ENCODE measurements around the gene STX1B.

Gene STX1B

GRCh38 chr16:30976486-30976885, 34.0 kb downstream of the STX1B start:
- Histone ChIP-seq H3K4me1 (ENCODE audit: control insufficient read depth, insufficient read depth, low read length, unreplicated experiment) (no peaks in the 10 kb centered on the region), H2AFZ (ENCODE audit: low read length, unreplicated experiment) (no peak overlapping the region), H3K36me3 (ENCODE audit: insufficient read depth, low read length) (peaks cover 12% of the 10 kb centered on the region; the same call in 1 of the 2 replicates), H3K27ac (ENCODE audit: low read depth, low read length) (no peak overlapping the region), H3K27me3 (ENCODE audit: insufficient read depth, low read length) (no peaks in the 10 kb centered on the region), H3K4me3 (ENCODE audit: low read depth, low read length) (no peak overlapping the region), H3K79me2 (ENCODE audit: control insufficient read depth, insufficient read depth, low read length, unreplicated experiment) (no peaks in the 10 kb centered on the region)

GRCh38 chr16:30974348-30974747, 36.1 kb downstream of the STX1B start:
- Histone ChIP-seq H3K4me1 (ENCODE audit: control insufficient read depth, insufficient read depth, low read length, unreplicated experiment) (no peaks in the 10 kb centered on the region), H3K27ac (ENCODE audit: low read depth, low read length) (no peak overlapping the region), H3K79me2 (ENCODE audit: control insufficient read depth, insufficient read depth, low read length, unreplicated experiment) (no peaks in the 10 kb centered on the region), H3K27me3 (ENCODE audit: insufficient read depth, low read length) (no peaks in the 10 kb centered on the region), H2AFZ (ENCODE audit: low read length, unreplicated experiment) (no peak overlapping the region), H3K36me3 (ENCODE audit: insufficient read depth, low read length) (peaks cover 12% of the 10 kb centered on the region; the same call in 1 of the 2 replicates), H3K4me3 (ENCODE audit: low read depth, low read length) (no peak overlapping the region)

GRCh38 chr16:30972872-30973271, 37.6 kb downstream of the STX1B start:
- no peak overlapping the region for H3K27ac ChIP-seq (ENCODE audit: low read depth, low read length)
- H3K4me1 ChIP-seq (ENCODE audit: control insufficient read depth, insufficient read depth, low read length, unreplicated experiment): no peaks in the 10 kb centered on the region
- H2AFZ ChIP-seq (ENCODE audit: low read length, unreplicated experiment): no peak overlapping the region
- H3K27me3 ChIP-seq (ENCODE audit: insufficient read depth, low read length): no peaks in the 10 kb centered on the region
- H3K4me3 ChIP-seq (ENCODE audit: low read depth, low read length): no peak overlapping the region
- peaks cover 9% of the 10 kb centered on the region; the same call in 1 of the 2 replicates for H3K36me3 ChIP-seq (ENCODE audit: insufficient read depth, low read length)
- H3K79me2 ChIP-seq (ENCODE audit: control insufficient read depth, insufficient read depth, low read length, unreplicated experiment): no peaks in the 10 kb centered on the region

GRCh38 chr16:30971298-30971697, 39.1 kb downstream of the STX1B start:
- H3K27ac ChIP-seq (ENCODE audit: low read depth, low read length): no peak overlapping the region
- H3K27me3 ChIP-seq (ENCODE audit: insufficient read depth, low read length): no peaks in the 10 kb centered on the region
- peaks cover 9% of the 10 kb centered on the region; the same call in 1 of the 2 replicates for H3K36me3 ChIP-seq (ENCODE audit: insufficient read depth, low read length)
- no peaks in the 10 kb centered on the region for H3K79me2 ChIP-seq (ENCODE audit: control insufficient read depth, insufficient read depth, low read length, unreplicated experiment)
- H2AFZ ChIP-seq (ENCODE audit: low read length, unreplicated experiment): no peak overlapping the region
- H3K4me3 ChIP-seq (ENCODE audit: low read depth, low read length): no peak overlapping the region
- H3K4me1 ChIP-seq (ENCODE audit: control insufficient read depth, insufficient read depth, low read length, unreplicated experiment): no peaks in the 10 kb centered on the region

- H2AFZ ChIP-seq (ENCODE audit: low read length, unreplicated experiment): no peak overlapping the region
- H3K79me2 ChIP-seq (ENCODE audit: control insufficient read depth, insufficient read depth, low read length, unreplicated experiment): no peaks in the 10 kb centered on the region
- H3K36me3 ChIP-seq (ENCODE audit: insufficient read depth, low read length): peaks cover 10% of the 10 kb centered on the region; the same call in 1 of the 2 replicates
- no peak overlapping the region for H3K4me3 ChIP-seq (ENCODE audit: low read depth, low read length)
- no peaks in the 10 kb centered on the region for H3K4me1 ChIP-seq (ENCODE audit: control insufficient read depth, insufficient read depth, low read length, unreplicated experiment)
- no peak overlapping the region for H3K27ac ChIP-seq (ENCODE audit: low read depth, low read length)
- H3K27me3 ChIP-seq (ENCODE audit: insufficient read depth, low read length): no peaks in the 10 kb centered on the region
These were observed 41.1 kb downstream of the STX1B start for GRCh38 chr16:30969246-30969842.

GRCh38 chr16:30967795-30968194, 42.6 kb downstream of the STX1B start:
- Histone ChIP-seq H3K27me3 (ENCODE audit: insufficient read depth, low read length) (no peaks in the 10 kb centered on the region), H3K36me3 (ENCODE audit: insufficient read depth, low read length) (peaks cover 10% of the 10 kb centered on the region; the same call in 1 of the 2 replicates), H3K4me1 (ENCODE audit: control insufficient read depth, insufficient read depth, low read length, unreplicated experiment) (no peaks in the 10 kb centered on the region), H3K79me2 (ENCODE audit: control insufficient read depth, insufficient read depth, low read length, unreplicated experiment) (no peaks in the 10 kb centered on the region), H3K4me3 (ENCODE audit: low read depth, low read length) (no peak overlapping the region), H3K27ac (ENCODE audit: low read depth, low read length) (no peak overlapping the region), H2AFZ (ENCODE audit: low read length, unreplicated experiment) (no peak overlapping the region)

- H3K4me1 ChIP-seq (ENCODE audit: control insufficient read depth, insufficient read depth, low read length, unreplicated experiment): no peaks in the 10 kb centered on the region
- H3K4me3 ChIP-seq (ENCODE audit: low read depth, low read length): no peak overlapping the region
- peaks cover 10% of the 10 kb centered on the region; the same call in 1 of the 2 replicates for H3K36me3 ChIP-seq (ENCODE audit: insufficient read depth, low read length)
- H3K79me2 ChIP-seq (ENCODE audit: control insufficient read depth, insufficient read depth, low read length, unreplicated experiment): no peaks in the 10 kb centered on the region
- H3K27me3 ChIP-seq (ENCODE audit: insufficient read depth, low read length): no peaks in the 10 kb centered on the region
- no peak overlapping the region for H2AFZ ChIP-seq (ENCODE audit: low read length, unreplicated experiment)
- H3K27ac ChIP-seq (ENCODE audit: low read depth, low read length): no peak overlapping the region
These were observed 44.3 kb downstream of the STX1B start for GRCh38 chr16:30966033-30966619.

- no peaks in the 10 kb centered on the region for H3K79me2 ChIP-seq (ENCODE audit: control insufficient read depth, insufficient read depth, low read length, unreplicated experiment)
- H3K4me1 ChIP-seq (ENCODE audit: control insufficient read depth, insufficient read depth, low read length, unreplicated experiment): no peaks in the 10 kb centered on the region
- H2AFZ ChIP-seq (ENCODE audit: low read length, unreplicated experiment): no peak overlapping the region
- H3K27ac ChIP-seq (ENCODE audit: low read depth, low read length): no peak overlapping the region
- peaks cover 14% of the 10 kb centered on the region; the same call in 1 of the 2 replicates for H3K36me3 ChIP-seq (ENCODE audit: insufficient read depth, low read length)
- no peaks in the 10 kb centered on the region for H3K27me3 ChIP-seq (ENCODE audit: insufficient read depth, low read length)
- no peak overlapping the region for H3K4me3 ChIP-seq (ENCODE audit: low read depth, low read length)
These were observed 45.0 kb downstream of the STX1B start for GRCh38 chr16:30965436-30965835.

GRCh38 chr16:30964574-30965226, 45.7 kb downstream of the STX1B start:
- H3K27ac ChIP-seq (ENCODE audit: low read depth, low read length): no peak overlapping the region
- H3K36me3 ChIP-seq (ENCODE audit: insufficient read depth, low read length): peaks cover 19% of the 10 kb centered on the region; the same call in 1 of the 2 replicates
- H3K4me3 ChIP-seq (ENCODE audit: low read depth, low read length): no peak overlapping the region
- H2AFZ ChIP-seq (ENCODE audit: low read length, unreplicated experiment): no peak overlapping the region
- H3K27me3 ChIP-seq (ENCODE audit: insufficient read depth, low read length): no peaks in the 10 kb centered on the region
- peaks cover 2% of the 10 kb centered on the region for H3K79me2 ChIP-seq (ENCODE audit: control insufficient read depth, insufficient read depth, low read length, unreplicated experiment)
- no peaks in the 10 kb centered on the region for H3K4me1 ChIP-seq (ENCODE audit: control insufficient read depth, insufficient read depth, low read length, unreplicated experiment)

- Histone ChIP-seq H3K27ac (ENCODE audit: low read depth, low read length) (no peak overlapping the region), H3K27me3 (ENCODE audit: insufficient read depth, low read length) (no peaks in the 10 kb centered on the region), H3K4me3 (ENCODE audit: low read depth, low read length) (no peak overlapping the region), H3K4me1 (ENCODE audit: control insufficient read depth, insufficient read depth, low read length, unreplicated experiment) (peaks cover 4% of the 10 kb centered on the region), H3K79me2 (ENCODE audit: control insufficient read depth, insufficient read depth, low read length, unreplicated experiment) (peaks cover 7% of the 10 kb centered on the region), H2AFZ (ENCODE audit: low read length, unreplicated experiment) (no peak overlapping the region), H3K36me3 (ENCODE audit: insufficient read depth, low read length) (peaks cover 19% of the 10 kb centered on the region; the same call in 1 of the 2 replicates)
These were observed 46.4 kb downstream of the STX1B start for GRCh38 chr16:30963925-30964511.

Measured in ACC112 (cell line).